ENCODE measurements around the gene CENPQ. TPM values are rescaled to one million over a fixed set of nuclear protein-coding genes. Genes with fewer than 3 reads are reported as not detected.

The CENPQ gene
- total RNA-seq, 1 experiment from 2014 or later: 11.0 TPM

DNA sequence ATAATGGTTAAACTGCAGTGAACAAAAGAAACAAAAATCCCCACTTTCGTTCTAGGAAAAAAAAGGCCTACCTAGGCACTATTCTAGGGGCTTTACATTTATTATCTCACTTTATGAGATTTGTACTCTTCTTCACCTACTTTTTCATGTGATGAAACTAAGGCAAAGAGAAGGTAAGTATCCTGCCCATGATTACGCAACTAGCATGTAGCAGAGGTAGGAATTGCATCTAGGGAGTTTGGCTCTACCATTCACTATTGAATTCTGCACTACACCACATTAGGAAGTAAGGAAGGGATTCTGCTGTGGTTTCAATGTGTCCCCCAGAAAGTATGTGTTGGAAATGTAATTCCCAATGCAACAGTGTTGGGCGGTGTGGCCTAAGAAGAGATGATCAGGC, 75.9 kb downstream of the CENPQ start:
- no peaks in the 10 kb centered on the region for H4K20me1 ChIP-seq (ENCODE audit: insufficient read depth)
- H2AFZ ChIP-seq: no peak overlapping the region
- ChIA-PET POLR2A (ENCODE audit: unreplicated experiment) (no interaction called here), CTCF (no interaction called here)
- no peak overlapping the region for H3K4me3 ChIP-seq
- no peaks in the 10 kb centered on the region for H3K36me3 ChIP-seq (ENCODE audit: low read depth)
- H3K4me1 ChIP-seq (replicated peaks; ENCODE audit: insufficient read depth): peaks cover 25% of the 10 kb centered on the region
- peaks cover 24% of the 10 kb centered on the region for H3F3A ChIP-seq (ENCODE audit: insufficient read depth, low read depth)
- H3K79me2 ChIP-seq (ENCODE audit: low read depth): no peaks in the 10 kb centered on the region
- H3K27ac ChIP-seq: no peak overlapping the region
- no peak for TF ChIP-seq EZH2 (IDR thresholded peaks at IDR 0.05; ENCODE audit: low read depth)
- TF ChIP-seq, protein P1, sequence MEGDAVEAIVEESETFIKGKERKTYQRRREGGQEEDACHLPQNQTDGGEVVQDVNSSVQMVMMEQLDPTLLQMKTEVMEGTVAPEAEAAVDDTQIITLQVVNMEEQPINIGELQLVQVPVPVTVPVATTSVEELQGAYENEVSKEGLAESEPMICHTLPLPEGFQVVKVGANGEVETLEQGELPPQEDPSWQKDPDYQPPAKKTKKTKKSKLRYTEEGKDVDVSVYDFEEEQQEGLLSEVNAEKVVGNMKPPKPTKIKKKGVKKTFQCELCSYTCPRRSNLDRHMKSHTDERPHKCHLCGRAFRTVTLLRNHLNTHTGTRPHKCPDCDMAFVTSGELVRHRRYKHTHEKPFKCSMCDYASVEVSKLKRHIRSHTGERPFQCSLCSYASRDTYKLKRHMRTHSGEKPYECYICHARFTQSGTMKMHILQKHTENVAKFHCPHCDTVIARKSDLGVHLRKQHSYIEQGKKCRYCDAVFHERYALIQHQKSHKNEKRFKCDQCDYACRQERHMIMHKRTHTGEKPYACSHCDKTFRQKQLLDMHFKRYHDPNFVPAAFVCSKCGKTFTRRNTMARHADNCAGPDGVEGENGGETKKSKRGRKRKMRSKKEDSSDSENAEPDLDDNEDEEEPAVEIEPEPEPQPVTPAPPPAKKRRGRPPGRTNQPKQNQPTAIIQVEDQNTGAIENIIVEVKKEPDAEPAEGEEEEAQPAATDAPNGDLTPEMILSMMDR (conservative IDR thresholded peaks at IDR 0.05): no peak
- no peak for DNase-seq
- intact Hi-C loops (cut with micrococcal nuclease; ENCODE audit: unreplicated experiment): no loop called here
- H3K9me3 ChIP-seq (ENCODE audit: insufficient read depth, low read depth): peaks cover 5% of the 10 kb centered on the region; the same call in 1 of the 2 replicates
- H3K4me2 ChIP-seq: no peak overlapping the region
- no peaks in the 10 kb centered on the region for H3K27me3 ChIP-seq (ENCODE audit: insufficient read depth, low read depth)
- no peaks in the 10 kb centered on the region for H3K9me2 ChIP-seq (ENCODE audit: insufficient read depth)
- no TSS peak for BruUV-seq (replicated peaks)

- ChIA-PET POLR2A (ENCODE audit: unreplicated experiment) (no interaction called here), CTCF (no interaction called here)
- Histone ChIP-seq H3F3A (ENCODE audit: insufficient read depth, low read depth) (peaks cover 24% of the 10 kb centered on the region), H3K4me1 (replicated peaks; ENCODE audit: insufficient read depth) (peaks cover 25% of the 10 kb centered on the region), H3K4me3 (no peak overlapping the region), H2AFZ (no peak overlapping the region), H3K9me2 (ENCODE audit: insufficient read depth) (no peaks in the 10 kb centered on the region), H3K79me2 (ENCODE audit: low read depth) (no peaks in the 10 kb centered on the region), H4K20me1 (ENCODE audit: insufficient read depth) (no peaks in the 10 kb centered on the region), H3K36me3 (ENCODE audit: low read depth) (no peaks in the 10 kb centered on the region), H3K27me3 (ENCODE audit: insufficient read depth, low read depth) (no peaks in the 10 kb centered on the region), H3K9me3 (ENCODE audit: insufficient read depth, low read depth) (peaks cover 5% of the 10 kb centered on the region; the same call in 1 of the 2 replicates), H3K27ac (peak overlapping the region; percentile 80), H3K4me2 (peak overlapping the region; percentile 47)
- intact Hi-C loops (cut with micrococcal nuclease; ENCODE audit: unreplicated experiment): no loop called here
- no TSS peak for BruUV-seq (replicated peaks)
- TF ChIP-seq, protein P1 (conservative IDR thresholded peaks at IDR 0.05): no peak
- no peak for TF ChIP-seq EZH2 (IDR thresholded peaks at IDR 0.05; ENCODE audit: low read depth)
- DNase-seq: peak in 1 of 2 experiments; percentile 53
Observed at GRCh38 chr6:49540614-49541013, 77.4 kb downstream of the CENPQ start.

GRCh38 chr6:49541210-49541724, 78.1 kb downstream of the CENPQ start:
- Histone ChIP-seq H3K4me1 (replicated peaks; ENCODE audit: insufficient read depth) (peaks cover 25% of the 10 kb centered on the region), H3K4me2 (peak overlapping the region; percentile 47), H3K4me3 (no peak overlapping the region), H3F3A (ENCODE audit: insufficient read depth, low read depth) (peaks cover 24% of the 10 kb centered on the region), H3K36me3 (ENCODE audit: low read depth) (no peaks in the 10 kb centered on the region), H4K20me1 (ENCODE audit: insufficient read depth) (no peaks in the 10 kb centered on the region), H3K27me3 (ENCODE audit: insufficient read depth, low read depth) (no peaks in the 10 kb centered on the region), H3K9me2 (ENCODE audit: insufficient read depth) (no peaks in the 10 kb centered on the region), H3K27ac (peak overlapping the region; percentile 80), H3K79me2 (ENCODE audit: low read depth) (no peaks in the 10 kb centered on the region), H2AFZ (peak overlapping the region; percentile 21), H3K9me3 (ENCODE audit: insufficient read depth, low read depth) (peaks cover 5% of the 10 kb centered on the region; the same call in 1 of the 2 replicates)
- peak in 1 of 2 experiments; percentile 81 for DNase-seq
- ChIA-PET CTCF (interaction anchor here (0.6 kb wide), 1 partner anchor 10 kb away, joined by 3 read pairs; no protein-coding TSS in a partner anchor), POLR2A (ENCODE audit: unreplicated experiment) (no interaction called here)
- no TSS peak for BruUV-seq (replicated peaks)
- TF ChIP-seq, protein P1 (conservative IDR thresholded peaks at IDR 0.05): no peak
- no peak for TF ChIP-seq EZH2 (IDR thresholded peaks at IDR 0.05; ENCODE audit: low read depth)
- intact Hi-C loops (cut with micrococcal nuclease; ENCODE audit: unreplicated experiment): no loop called here

Measured in PC-9 (cell line).